Measurements from ENCODE around the gene NPTN. TPM values are rescaled to one million over a fixed set of nuclear protein-coding genes. Genes with fewer than 3 reads are reported as not detected.
A peak's percentile ranks its signal among the peaks of the same experiment; 100 is the strongest.

NPTN gene
- total and polyA plus RNA-seq, 2 of the 13 experiments (the other 11 are each of a cell fraction or from before 2014, with no cell fraction given), result 78.0 to 110 TPM

GRCh38 chr15:73633111-73633990, at the start of gene NPTN (continued):
- TF ChIP-seq JARID2 (CRISPR knock-in tag; IDR thresholded peaks at IDR 0.05; ENCODE audit: insufficient replicate concordance) (no peak), KIAA2018 (CRISPR knock-in tag; IDR thresholded peaks at IDR 0.05; ENCODE audit: borderline replicate concordance) (no peak), DDIT3 (CRISPR knock-in tag; IDR thresholded peaks at IDR 0.05) (no peak), MAF1 (CRISPR knock-in tag; IDR thresholded peaks at IDR 0.05; ENCODE audit: borderline replicate concordance) (no peak), ZBTB4 (CRISPR knock-in tag; IDR thresholded peaks at IDR 0.05; ENCODE audit: borderline replicate concordance) (no peak), ZBTB7B (CRISPR knock-in tag; IDR thresholded peaks at IDR 0.05) (no peak), SMC3 (IDR thresholded peaks at IDR 0.05; ENCODE audit: low read length) (no peak)
- TF ChIP-seq, protein P1, sequence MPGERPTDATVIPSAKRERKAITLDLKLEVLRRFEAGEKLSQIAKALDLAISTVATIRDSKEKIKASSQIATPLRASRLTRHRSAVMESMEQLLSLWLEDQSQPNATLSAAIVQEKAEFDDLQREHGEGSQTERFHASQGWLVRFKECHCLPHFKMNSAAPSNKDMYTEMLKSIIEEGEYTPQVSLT (CRISPR knock-in tag; IDR thresholded peaks at IDR 0.05; ENCODE audit: borderline replicate concordance, low read depth), result no peak
- TF ChIP-seq, protein P2, sequence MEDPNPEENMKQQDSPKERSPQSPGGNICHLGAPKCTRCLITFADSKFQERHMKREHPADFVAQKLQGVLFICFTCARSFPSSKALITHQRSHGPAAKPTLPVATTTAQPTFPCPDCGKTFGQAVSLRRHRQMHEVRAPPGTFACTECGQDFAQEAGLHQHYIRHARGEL (CRISPR knock-in tag; IDR thresholded peaks at IDR 0.05), result no peak
- TF ChIP-seq, protein P3, sequence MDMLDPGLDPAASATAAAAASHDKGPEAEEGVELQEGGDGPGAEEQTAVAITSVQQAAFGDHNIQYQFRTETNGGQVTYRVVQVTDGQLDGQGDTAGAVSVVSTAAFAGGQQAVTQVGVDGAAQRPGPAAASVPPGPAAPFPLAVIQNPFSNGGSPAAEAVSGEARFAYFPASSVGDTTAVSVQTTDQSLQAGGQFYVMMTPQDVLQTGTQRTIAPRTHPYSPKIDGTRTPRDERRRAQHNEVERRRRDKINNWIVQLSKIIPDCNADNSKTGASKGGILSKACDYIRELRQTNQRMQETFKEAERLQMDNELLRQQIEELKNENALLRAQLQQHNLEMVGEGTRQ (IDR thresholded peaks at IDR 0.05; ENCODE audit: low read depth, low read length), result peak; percentile 98
- TF ChIP-seq, protein P3 (CRISPR knock-in tag; IDR thresholded peaks at IDR 0.05; ENCODE audit: borderline replicate concordance), result peak; percentile 98; the same call in 1 of the 2 replicates

Measured in HepG2 (cell line).